ENCODE measurements around the gene MAOA. TPM values are rescaled to one million over a fixed set of nuclear protein-coding genes. Genes with fewer than 3 reads are reported as not detected.

The MAOA gene
- total RNA-seq, 1 experiment from 2014 or later: 0.23 TPM

DNA sequence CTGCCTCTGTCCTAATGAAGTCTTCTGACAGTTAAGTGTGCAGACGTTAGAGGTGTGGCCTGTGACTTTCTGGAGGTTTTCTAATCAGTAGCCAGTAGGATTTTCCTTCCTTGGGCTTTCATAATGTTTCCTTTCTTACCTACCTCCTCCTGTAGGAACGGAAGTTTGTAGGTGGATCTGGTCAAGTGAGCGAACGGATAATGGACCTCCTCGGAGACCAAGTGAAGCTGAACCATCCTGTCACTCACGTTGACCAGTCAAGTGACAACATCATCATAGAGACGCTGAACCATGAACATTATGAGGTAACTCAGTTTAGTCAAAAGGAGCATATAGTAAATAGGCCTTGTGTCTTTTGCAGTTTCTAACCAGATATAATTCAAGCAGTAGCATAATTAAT, 75.0 kb downstream of the MAOA start:
- POLR2A ChIA-PET: no interaction called here
- intact Hi-C loops (cut with micrococcal nuclease; ENCODE audit: unreplicated experiment): no loop called here
- no peak for ATAC-seq

DNA sequence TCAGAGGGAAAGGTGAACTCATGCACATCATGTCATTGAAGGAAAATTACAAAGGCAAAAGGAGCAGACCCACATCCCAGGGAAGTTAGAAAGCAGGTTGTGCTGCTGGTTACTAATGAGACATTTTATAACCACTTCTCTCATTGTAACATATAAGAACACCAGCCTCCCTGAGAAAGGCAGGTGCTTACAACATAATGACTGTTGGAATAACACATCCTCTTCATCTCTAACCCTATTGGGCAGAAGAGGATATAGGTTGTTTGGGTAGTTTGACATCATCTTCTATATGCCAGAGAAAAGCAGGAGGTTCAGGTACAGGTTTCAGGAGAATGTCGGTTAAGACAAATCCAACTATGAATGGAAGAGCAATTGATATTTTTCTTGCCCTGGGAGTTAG, 77.6 kb downstream of the MAOA start:
- TF ChIP-seq POLR2AphosphoS5 (IDR thresholded peaks at IDR 0.05; ENCODE audit: low read depth, low read length): no peak
- no peak for TF ChIP-seq TCF7L2 (IDR thresholded peaks at IDR 0.05; ENCODE audit: low read depth, low read length)
- TF ChIP-seq REST (IDR thresholded peaks at IDR 0.05; ENCODE audit: insufficient read depth in 1 of 2, low read depth in 2 of 2, low read length in 1 of 2): no peak
- TF ChIP-seq, protein P1, sequence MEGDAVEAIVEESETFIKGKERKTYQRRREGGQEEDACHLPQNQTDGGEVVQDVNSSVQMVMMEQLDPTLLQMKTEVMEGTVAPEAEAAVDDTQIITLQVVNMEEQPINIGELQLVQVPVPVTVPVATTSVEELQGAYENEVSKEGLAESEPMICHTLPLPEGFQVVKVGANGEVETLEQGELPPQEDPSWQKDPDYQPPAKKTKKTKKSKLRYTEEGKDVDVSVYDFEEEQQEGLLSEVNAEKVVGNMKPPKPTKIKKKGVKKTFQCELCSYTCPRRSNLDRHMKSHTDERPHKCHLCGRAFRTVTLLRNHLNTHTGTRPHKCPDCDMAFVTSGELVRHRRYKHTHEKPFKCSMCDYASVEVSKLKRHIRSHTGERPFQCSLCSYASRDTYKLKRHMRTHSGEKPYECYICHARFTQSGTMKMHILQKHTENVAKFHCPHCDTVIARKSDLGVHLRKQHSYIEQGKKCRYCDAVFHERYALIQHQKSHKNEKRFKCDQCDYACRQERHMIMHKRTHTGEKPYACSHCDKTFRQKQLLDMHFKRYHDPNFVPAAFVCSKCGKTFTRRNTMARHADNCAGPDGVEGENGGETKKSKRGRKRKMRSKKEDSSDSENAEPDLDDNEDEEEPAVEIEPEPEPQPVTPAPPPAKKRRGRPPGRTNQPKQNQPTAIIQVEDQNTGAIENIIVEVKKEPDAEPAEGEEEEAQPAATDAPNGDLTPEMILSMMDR (IDR thresholded peaks at IDR 0.05): no peak
- no peak for TF ChIP-seq SIN3A (IDR thresholded peaks at IDR 0.05; ENCODE audit: borderline replicate concordance, insufficient read depth, low read depth, low read length)
- ATAC-seq (no peak), DNase-seq (ENCODE audit: low read depth, low spot score) (no peak)
- Histone ChIP-seq H3K9me3 (ENCODE audit: control insufficient read depth, insufficient read depth, low read depth, low read length) (no peaks in the 10 kb centered on the region), H3K36me3 (ENCODE audit: control insufficient read depth, insufficient read depth, low read length) (no peaks in the 10 kb centered on the region), H3K4me3 (ENCODE audit: low read depth in 2 of 2, low read length in 2 of 2) (no peak overlapping the region), H3K27ac (ENCODE audit: low read length) (no peak overlapping the region), H3K4me1 (ENCODE audit: control insufficient read depth, insufficient read depth, low read length) (no peaks in the 10 kb centered on the region), H3K27me3 (ENCODE audit: control insufficient read depth, insufficient read depth, low read length) (no peaks in the 10 kb centered on the region)
- intact Hi-C loops (cut with micrococcal nuclease; ENCODE audit: unreplicated experiment) (no loop called here), in situ Hi-C loops (cut with HindIII; ENCODE audit: low pct_unique_long_range_greater_than_20kb, low sequenced_read_pairs) (no loop called here)
- no TSS peak for BruUV-seq (replicated peaks)
- CTCF ChIA-PET: no interaction called here
- POLR2A ChIA-PET: no interaction called here

More for the DNA sequence above, 75.0 kb downstream of the MAOA start:
- no peak overlapping the region for H3K27ac ChIP-seq (ENCODE audit: low read length)
- no peaks in the 10 kb centered on the region for H3K9me3 ChIP-seq (ENCODE audit: control insufficient read depth, insufficient read depth, low read depth, low read length)
- H3K4me3 ChIP-seq (ENCODE audit: low read depth in 2 of 2, low read length in 2 of 2): no peak overlapping the region
- H3K27me3 ChIP-seq (ENCODE audit: control insufficient read depth, insufficient read depth, low read length): no peaks in the 10 kb centered on the region
- H3K36me3 ChIP-seq (ENCODE audit: control insufficient read depth, insufficient read depth, low read length): no peaks in the 10 kb centered on the region
- TF ChIP-seq TCF7L2 (IDR thresholded peaks at IDR 0.05; ENCODE audit: low read depth, low read length) (no peak), POLR2AphosphoS5 (IDR thresholded peaks at IDR 0.05; ENCODE audit: low read depth, low read length) (no peak), REST (IDR thresholded peaks at IDR 0.05; ENCODE audit: insufficient read depth in 1 of 2, low read depth in 2 of 2, low read length in 1 of 2) (no peak)
- no peaks in the 10 kb centered on the region for H3K4me1 ChIP-seq (ENCODE audit: control insufficient read depth, insufficient read depth, low read length)
- no TSS peak for BruUV-seq (replicated peaks)
- in situ Hi-C loops (cut with HindIII; ENCODE audit: low pct_unique_long_range_greater_than_20kb, low sequenced_read_pairs): no loop called here
- CTCF ChIA-PET: no interaction called here
- no peak for DNase-seq (ENCODE audit: low read depth, low spot score)

Data from Panc1 (cell line).